HCT116 (cell line): ENCODE measurements around the gene MYO16. TPM values are rescaled to one million over a fixed set of nuclear protein-coding genes. Genes with fewer than 3 reads are reported as not detected.

ENCODE experiments used
- ATAC-seq: fragments of 200-7000 bp; cut with Tn5 transposase; 2 replicates; pipeline ENCODE4 v1.9.1; 2020; ENCODE audit warnings: mild to moderate bottlenecking, moderate library complexity
- BruUV-seq: library from RNA; stranded (reverse); fragments of 400-500 nt; replicated peaks from 2 replicates; lab custom pipeline; 2021; lab: Mats Ljungman, UMichigan
- CTCF ChIA-PET: fragments of 300-600 bp; sonication (Branson Sonifier 250); formaldehyde crosslinking; loops from one replicate; lab custom pipeline; 2021; ENCODE audit warnings: antibody characterized with exemption; lab: Charles Lee
- POLR2A ChIA-PET: fragments of 300-600, 350-600 bp; sonication (Branson Sonifier 250); formaldehyde crosslinking; loops from one replicate; lab custom pipeline; 2021; ENCODE audit warnings: antibody characterized with exemption; lab: Charles Lee
- RAD21 ChIA-PET, 2 experiments: fragments of 300-600 bp; sonication (Branson Sonifier 250); formaldehyde crosslinking; loops; one replicate each; lab custom pipeline; 2023; ENCODE audit warnings: low total read pairs in 2 of 2; ENCODE audit not compliant: uncharacterized antibody in 2 of 2, unreplicated experiment in 2 of 2, low non-redundant PET in 1 of 2; lab: Charles Lee
- DNase-seq: peaks from one replicate; pipeline ENCODE4 v3.0.0-alpha.2; 2010; ENCODE audit warnings: low read depth, low spot score
- H2AFZ ChIP-seq: fragments of 200-600 bp; shearing (Covaris generic), sonication (generic); 2 replicates; pipeline ENCODE4 v1.6.1; 2017; ENCODE audit warnings: low read depth, mixed run types, mixed read lengths, antibody characterized with exemption, low read length; ENCODE audit not compliant: poor library complexity, severe bottlenecking
- H3K27ac ChIP-seq: 2 replicates; pipeline ENCODE4 v1.5.1; 2012; ENCODE audit warnings: low read depth, low read length
- H3K27me3 ChIP-seq: fragments of 200-600 bp; sonication (generic); 2 replicates; pipeline ENCODE4 v1.6.1; 2016; ENCODE audit warnings: mixed run types, low read length, mixed read lengths; ENCODE audit not compliant: insufficient read depth
- H3K36me3 ChIP-seq, 2 experiments: fragments of 200-500 bp in 1 of 2; fragments of 200-600 bp in 1 of 2; sonication (Bioruptor generic) in 1 of 2; sonication (generic) in 1 of 2; 2 replicates each; pipeline versions ENCODE4 v1.5.1 to v1.6.1; 2014 to 2016; ENCODE audit warnings: low read length in 2 of 2, inconsistent platforms in 1 of 2, mixed read lengths in 1 of 2, mixed run types in 1 of 2; ENCODE audit not compliant: insufficient read depth in 2 of 2, control insufficient read depth in 1 of 2
- H3K4me1 ChIP-seq, 2 experiments: fragments of 200-600 bp in 1 of 2; sonication (generic) in 1 of 2; 2 replicates each; pipeline versions ENCODE4 v1.5.1 to v1.6.1; 2012 to 2017; ENCODE audit warnings: low read length in 2 of 2, inconsistent platforms in 1 of 2, mild to moderate bottlenecking in 1 of 2, mixed read lengths in 1 of 2, mixed run types in 1 of 2, moderate library complexity in 1 of 2; ENCODE audit not compliant: insufficient read depth in 2 of 2, control insufficient read depth in 1 of 2
- H3K4me2 ChIP-seq: fragments of 200-600 bp; sonication (generic); 2 replicates; pipeline ENCODE4 v1.6.1; 2017; ENCODE audit warnings: mixed run types, low read length, mixed read lengths
- H3K4me3 ChIP-seq, 2 experiments: fragments of 200-600 bp in 1 of 2; sonication (generic) in 1 of 2; replicated peaks in 1 of 2; 2 replicates each; pipeline ENCODE4 v1.5.1; 2011 to 2016; ENCODE audit warnings: low read length in 2 of 2, control low read depth in 1 of 2, low read depth in 1 of 2, mild to moderate bottlenecking in 1 of 2, mixed read lengths in 1 of 2, mixed run types in 1 of 2
- H3K79me2 ChIP-seq: fragments of 200-600 bp; sonication (generic); 2 replicates; pipeline ENCODE4 v1.6.1; 2017; ENCODE audit warnings: mild to moderate bottlenecking, mixed run types, low read length, moderate library complexity, mixed read lengths; ENCODE audit not compliant: insufficient read depth
- H3K9ac ChIP-seq: fragments of 200-600 bp; sonication (generic); 2 replicates; pipeline ENCODE4 v1.6.1; 2016; ENCODE audit warnings: low read length, mixed read lengths
- H3K9me2 ChIP-seq: fragments of 200-600 bp; sonication (generic), shearing (Covaris generic); 2 replicates; pipeline ENCODE4 v1.6.1; 2017; ENCODE audit warnings: mixed run types, mild to moderate bottlenecking, moderate library complexity; ENCODE audit not compliant: insufficient read depth
- H3K9me3 ChIP-seq, 2 experiments: fragments of 200-500 bp in 1 of 2; fragments of 200-600 bp in 1 of 2; sonication (Bioruptor generic) in 1 of 2; sonication (generic) in 1 of 2; 2 replicates each; pipeline ENCODE4 v1.6.1; 2014 to 2017; ENCODE audit warnings: low read length in 2 of 2, mixed read lengths in 2 of 2, inconsistent platforms in 1 of 2, low read depth in 1 of 2, mild to moderate bottlenecking in 1 of 2, mixed run types in 1 of 2, moderate library complexity in 1 of 2; ENCODE audit not compliant: control insufficient read depth in 1 of 2, insufficient read depth in 1 of 2
- H4K20me1 ChIP-seq: fragments of 200-600 bp; sonication (generic), shearing (Covaris generic); 2 replicates; pipeline ENCODE4 v1.6.1; 2017; ENCODE audit warnings: mixed run types, mild to moderate bottlenecking, moderate library complexity; ENCODE audit not compliant: insufficient read depth
- EGR1 ChIP-seq: IDR thresholded peaks from 2 replicates; pipeline ENCODE4 v1.6.1; 2012; ENCODE audit warnings: low read depth
- ELF1 ChIP-seq: IDR thresholded peaks from 2 replicates; pipeline ENCODE4 v1.6.1; 2012; ENCODE audit warnings: low read depth, borderline replicate concordance
- EZH2 ChIP-seq: fragments of 200-600 bp; sonication (generic); IDR thresholded peaks from 2 replicates; pipeline ENCODE4 v1.6.1; 2017; ENCODE audit warnings: antibody characterized with exemption, mixed run types
- EZH2phosphoT487 ChIP-seq: fragments of 200-600 bp; IDR thresholded peaks from 2 replicates; pipeline ENCODE4 v1.6.1; 2018; ENCODE audit warnings: antibody characterized with exemption, borderline replicate concordance
- JUND ChIP-seq: IDR thresholded peaks from 2 replicates; pipeline ENCODE4 v1.6.1; 2012
- MAX ChIP-seq: IDR thresholded peaks from 2 replicates; pipeline ENCODE4 v1.6.1; 2012
- RAD21 ChIP-seq: IDR thresholded peaks from 2 replicates; pipeline ENCODE4 v1.6.1; 2012; ENCODE audit warnings: low read depth, mild to moderate bottlenecking
- REST ChIP-seq: IDR thresholded peaks from 2 replicates; pipeline ENCODE4 v1.6.1; 2012; ENCODE audit warnings: low read depth
- SIN3A ChIP-seq: IDR thresholded peaks from 2 replicates; pipeline ENCODE4 v1.6.1; 2012; ENCODE audit warnings: low read depth
- SP1 ChIP-seq: IDR thresholded peaks from 2 replicates; pipeline ENCODE4 v1.6.1; 2012; ENCODE audit warnings: low read depth
- SRF ChIP-seq: IDR thresholded peaks from 2 replicates; pipeline ENCODE4 v1.6.1; 2012; ENCODE audit warnings: low read depth
- YY1 ChIP-seq: IDR thresholded peaks from 2 replicates; pipeline ENCODE4 v1.6.1; 2011; ENCODE audit warnings: low read length, low read depth, moderate library complexity, mild to moderate bottlenecking; ENCODE audit not compliant: insufficient replicate concordance; ENCODE audit errors: extremely low read depth
- ZBTB33 ChIP-seq: IDR thresholded peaks from 2 replicates; pipeline ENCODE4 v1.6.1; 2011; ENCODE audit warnings: mild to moderate bottlenecking, low read length, moderate library complexity; ENCODE audit not compliant: insufficient replicate concordance; ENCODE audit errors: extremely low read depth
- ZFX ChIP-seq: fragments of 450-650 bp; IDR thresholded peaks from 2 replicates; pipeline ENCODE4 v1.6.1; 2017
- ZNF274 ChIP-seq: fragments of 200-500 bp; sonication (Bioruptor generic); IDR thresholded peaks from 2 replicates; pipeline ENCODE4 v1.6.1; 2014; ENCODE audit warnings: mild to moderate bottlenecking, low read depth, low read length, inconsistent platforms
- intact Hi-C: fragments of 100-400 bp; cut with micrococcal nuclease; formaldehyde crosslinking; loops from 2 replicates; pipeline ENCODE4 v1.10.0; 2022
- total RNA-seq: library from RNA; stranded (reverse); gene quantifications from one replicate; pipeline ENCODE4 v1.2.1, GENCODE V29; 2021; ENCODE audit not compliant: unreplicated experiment

Gene MYO16
- total RNA-seq, 1 experiment from 2014 or later: 0.07 TPM

GRCh38 chr13:108733022-108733560 lies 103.7 kb downstream of the MYO16 start:
- no peak overlapping the region for H3K4me3 ChIP-seq
- no peak overlapping the region for H3K9ac ChIP-seq
- peaks cover 0 to 4% of the 10 kb centered on the region in 2 experiments; a peak in 1 of 4 replicates for H3K4me1 ChIP-seq
- H3K79me2 ChIP-seq: no peaks in the 10 kb centered on the region
- no peak for DNase-seq
- H3K36me3 ChIP-seq: no peaks in the 10 kb centered on the region
- no peaks in the 10 kb centered on the region for H3K9me3 ChIP-seq
- no peak overlapping the region for H3K27ac ChIP-seq
- no peak overlapping the region for H3K4me2 ChIP-seq
- BruUV-seq: no TSS peak
- CTCF ChIA-PET: no interaction called here
- RAD21 ChIA-PET: no interaction called here
- TF ChIP-seq EGR1 (no peak), SRF (no peak), EZH2phosphoT487 (no peak), SIN3A (no peak), RAD21 (no peak), ZNF274 (no peak), ZFX (no peak), SP1 (no peak), EZH2 (no peak), REST (no peak), ZBTB33 (no peak), MAX (no peak), JUND (no peak), ELF1 (no peak), YY1 (no peak)
- H2AFZ ChIP-seq: no peak overlapping the region
- no peaks in the 10 kb centered on the region for H3K27me3 ChIP-seq
- ATAC-seq: no peak
- no peaks in the 10 kb centered on the region for H3K9me2 ChIP-seq
- POLR2A ChIA-PET: no interaction called here
- intact Hi-C loops: no loop called here
- no peaks in the 10 kb centered on the region for H4K20me1 ChIP-seq
